GM18867 (cell line): ENCODE measurements around the gene DUSP10.
A peak's percentile ranks its signal among the peaks of the same experiment; 100 is the strongest.

Source experiments
- ATAC-seq: cut with Tn5 transposase; IDR thresholded peaks from one replicate; pipeline ENCODE4 v1.9.1; 2021; ENCODE audit warnings: mild to moderate bottlenecking, moderate library complexity; ENCODE audit not compliant: unreplicated experiment

Gene DUSP10

DNA sequence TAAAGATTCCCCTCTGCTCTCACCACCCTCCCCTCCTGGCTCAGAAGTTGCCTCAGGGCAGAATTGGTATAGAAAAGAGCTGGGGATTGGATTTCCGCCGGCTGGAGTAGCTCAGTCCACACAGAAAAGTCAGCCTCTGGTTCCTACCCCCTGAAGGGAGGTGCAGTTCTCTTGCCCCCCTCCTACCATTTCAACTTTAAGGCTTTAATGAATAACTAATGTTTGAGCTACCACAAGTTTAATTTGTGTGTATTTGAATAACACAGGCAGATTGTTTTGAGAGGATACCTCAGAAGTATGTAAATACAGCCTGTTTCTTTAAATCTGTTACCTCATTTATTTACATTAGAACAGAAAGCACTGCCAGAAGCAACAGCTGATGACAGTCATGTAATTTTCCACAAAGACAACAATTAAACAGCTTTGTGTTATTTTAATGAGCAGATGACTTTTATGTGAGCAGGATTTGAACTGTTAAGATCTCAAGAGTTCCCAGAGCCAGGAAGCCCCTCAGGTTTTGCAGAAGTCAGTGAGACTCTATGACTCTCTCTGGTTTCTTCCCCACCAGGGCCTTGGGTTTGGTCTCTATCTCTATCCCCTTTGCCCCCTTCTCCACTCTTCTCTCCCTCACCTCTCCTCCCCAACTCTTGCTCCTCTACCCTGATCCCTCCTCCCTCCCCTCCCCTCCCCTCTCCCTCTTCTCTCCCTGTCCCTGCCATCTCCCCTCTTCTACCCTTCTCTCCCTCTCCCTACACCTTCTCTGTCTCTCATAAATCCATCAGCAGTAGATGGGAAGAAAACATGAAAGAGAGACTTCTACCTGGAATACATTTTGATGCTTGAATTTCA is 26.3 kb downstream of the DUSP10 start:
- ATAC-seq: no peak

DNA sequence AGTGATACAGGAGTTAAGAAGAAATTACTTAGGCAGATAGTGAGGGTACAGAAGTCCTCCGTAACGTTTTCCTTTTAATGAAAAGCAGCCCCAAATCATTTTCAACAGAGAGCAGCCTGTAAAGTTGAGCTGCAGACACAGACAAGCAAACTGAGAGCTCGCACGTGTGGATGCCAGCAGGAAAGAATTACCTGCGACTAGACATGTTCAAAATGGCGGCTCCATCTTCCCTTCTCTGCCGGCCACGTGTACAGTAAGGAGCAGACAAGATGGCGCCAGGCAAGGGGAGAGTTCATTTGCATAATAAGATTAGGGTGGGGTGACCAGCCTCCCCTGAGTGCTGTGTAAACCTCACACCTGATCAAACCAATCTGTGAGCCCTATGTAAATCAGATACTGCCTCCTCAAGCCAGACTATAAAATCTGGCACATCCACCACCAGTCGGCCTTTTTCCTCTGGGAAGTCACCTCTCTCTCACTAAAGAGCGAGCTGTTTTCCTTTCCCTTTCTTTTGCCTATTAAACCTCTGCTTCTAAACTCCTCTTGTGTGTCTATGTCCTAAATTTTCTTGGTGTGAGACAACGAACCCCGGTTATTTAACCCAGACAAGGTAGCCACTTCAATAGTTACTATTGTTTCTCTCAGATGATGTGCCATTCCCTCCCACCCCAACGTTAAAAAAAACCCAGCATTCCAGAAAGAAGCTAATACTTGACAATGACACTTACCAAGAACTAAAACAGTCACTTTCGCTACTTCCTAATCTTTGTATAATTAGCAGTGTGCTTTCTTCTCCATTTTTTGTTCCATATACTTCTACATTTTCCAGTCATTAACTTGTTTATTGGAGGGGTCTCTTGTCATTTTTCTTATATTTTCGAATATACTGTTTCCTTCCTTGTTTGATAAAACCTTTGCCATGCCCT is 27.4 kb downstream of the DUSP10 start:
- no peak for ATAC-seq

DNA sequence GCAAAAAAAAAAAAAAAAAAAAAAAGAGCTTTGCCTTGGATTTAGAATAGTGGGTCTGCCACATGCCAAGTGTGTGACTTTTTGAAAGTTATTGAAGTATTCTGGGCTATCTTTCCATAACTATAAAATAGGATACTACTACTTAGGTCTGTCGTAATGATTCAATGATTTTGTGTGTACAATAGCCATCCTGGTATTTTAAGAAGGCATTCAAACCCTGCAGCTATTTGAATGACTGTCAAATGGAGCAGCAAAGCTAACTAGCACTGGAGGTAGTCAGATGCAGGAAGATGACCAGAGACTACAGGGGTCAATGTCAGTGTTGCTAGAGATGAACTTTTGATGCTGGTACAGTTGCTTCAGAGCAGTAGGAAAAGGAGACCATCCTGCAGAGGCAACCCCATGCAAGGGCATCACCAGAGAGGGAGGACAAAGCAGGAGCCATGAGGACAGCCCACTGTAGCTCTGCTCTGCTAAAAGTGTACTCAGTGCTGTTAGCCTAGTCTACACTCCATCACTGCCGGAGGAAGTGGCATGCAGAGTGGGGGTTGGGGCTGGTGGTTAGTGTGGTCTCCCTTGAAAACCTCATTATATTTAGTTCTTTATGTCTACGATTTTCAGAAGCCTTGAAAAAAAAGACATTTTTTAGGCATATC is 29.0 kb downstream of the DUSP10 start:
- peak; percentile 71 for ATAC-seq

DNA sequence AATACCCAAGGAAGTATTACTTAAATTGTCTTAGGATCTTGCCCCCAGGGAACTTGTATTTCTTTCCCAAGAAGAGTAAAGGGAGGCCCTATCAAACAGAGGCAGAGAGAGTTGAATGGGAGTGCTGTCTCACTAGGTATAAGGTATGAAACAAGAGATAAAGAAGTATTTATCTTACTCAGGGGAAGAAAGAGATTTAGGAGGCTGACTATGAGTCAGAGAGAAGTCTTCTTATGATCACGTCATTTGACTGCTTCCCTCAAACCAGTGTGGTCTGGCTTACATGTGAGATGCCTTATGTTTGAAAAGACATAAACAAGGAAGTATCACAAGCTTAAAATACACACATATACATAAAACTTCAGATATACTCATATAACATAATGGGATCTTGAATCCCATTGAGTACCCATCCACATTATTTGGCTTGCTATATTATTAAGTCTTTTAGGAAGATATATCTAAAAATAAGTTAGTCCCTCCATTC is 29.6 kb downstream of the DUSP10 start:
- ATAC-seq: peak; percentile 56

DNA sequence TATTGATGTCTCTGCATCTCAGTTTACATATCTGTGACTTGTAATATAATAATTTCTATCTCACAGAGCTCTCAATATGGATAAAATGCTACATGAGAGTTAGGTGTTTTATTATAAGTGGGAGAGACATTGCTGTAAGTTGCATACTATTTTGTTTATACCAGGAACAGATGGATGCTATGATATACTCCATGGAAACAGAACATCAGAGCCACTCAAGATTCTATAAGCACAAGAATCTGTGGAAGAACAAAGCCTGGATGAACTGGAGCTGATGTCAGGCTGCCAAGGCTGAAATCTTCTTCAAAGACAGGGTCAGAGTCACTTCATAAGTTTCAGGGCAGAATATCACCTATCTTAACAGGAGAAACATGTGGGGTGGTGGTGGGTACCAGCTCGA is 30.2 kb downstream of the DUSP10 start:
- no peak for ATAC-seq

DNA sequence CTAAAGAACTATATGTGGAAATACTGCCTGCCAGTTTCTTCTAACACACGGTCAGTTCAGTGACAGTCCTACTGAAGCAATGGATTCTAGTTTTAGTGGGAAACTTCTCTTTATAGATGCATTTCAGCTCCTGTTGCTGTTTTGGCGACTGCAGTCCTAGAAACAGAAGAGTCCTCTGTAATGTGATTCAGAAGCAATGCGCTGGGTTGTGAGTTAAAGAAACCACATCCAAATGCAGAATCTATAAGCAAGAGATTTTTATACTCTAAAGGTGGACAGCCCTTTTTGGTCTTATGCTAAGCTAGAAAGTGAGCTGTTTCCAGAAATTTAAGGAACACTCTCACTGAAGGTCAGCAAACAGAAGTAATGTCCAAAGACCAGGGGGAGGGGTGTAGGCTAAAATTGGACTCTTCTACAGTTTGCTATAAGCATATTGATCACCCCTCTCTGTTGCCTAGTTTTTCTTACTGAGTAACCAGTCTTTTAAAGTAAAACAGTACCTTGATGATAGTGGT is 30.8 kb downstream of the DUSP10 start:
- no peak for ATAC-seq

DNA sequence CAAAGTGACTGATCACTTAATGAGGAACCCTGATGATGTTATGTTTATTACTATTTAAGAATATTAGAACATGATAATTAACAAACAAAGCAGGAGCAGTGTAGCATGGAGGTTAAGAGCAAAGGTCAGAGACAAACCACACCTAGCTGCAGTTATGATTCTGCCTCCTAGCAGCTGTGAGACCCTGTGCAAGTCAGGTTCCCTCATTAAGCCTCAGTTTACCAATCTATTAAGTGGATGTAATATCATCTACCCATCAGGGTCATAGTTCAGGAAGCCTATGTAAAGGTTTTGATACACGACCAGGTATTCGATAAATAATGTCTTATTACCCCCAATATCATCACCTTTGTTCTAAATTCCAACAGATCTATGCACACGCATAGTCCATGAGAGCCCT is 32.0 kb downstream of the DUSP10 start:
- ATAC-seq: no peak

DNA sequence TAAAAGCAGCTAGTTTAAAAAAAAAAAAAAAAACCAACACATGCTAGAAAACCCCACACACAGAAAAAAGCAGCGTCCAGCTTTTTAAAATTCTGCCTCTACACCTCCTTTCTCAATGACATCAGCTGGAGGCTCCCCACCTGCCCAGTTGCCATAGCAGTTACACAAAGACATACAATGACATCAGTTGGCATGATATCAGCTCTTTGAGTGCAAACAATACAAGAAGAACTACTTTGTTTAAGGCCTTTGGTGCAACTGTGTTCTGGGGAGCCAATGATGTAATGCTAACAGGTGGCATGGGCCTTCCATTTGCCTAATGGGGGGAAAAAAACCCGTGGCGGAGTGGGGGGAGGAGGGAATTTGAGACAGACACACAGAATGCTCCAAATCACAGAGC is 32.9 kb downstream of the DUSP10 start:
- ATAC-seq: no peak

DNA sequence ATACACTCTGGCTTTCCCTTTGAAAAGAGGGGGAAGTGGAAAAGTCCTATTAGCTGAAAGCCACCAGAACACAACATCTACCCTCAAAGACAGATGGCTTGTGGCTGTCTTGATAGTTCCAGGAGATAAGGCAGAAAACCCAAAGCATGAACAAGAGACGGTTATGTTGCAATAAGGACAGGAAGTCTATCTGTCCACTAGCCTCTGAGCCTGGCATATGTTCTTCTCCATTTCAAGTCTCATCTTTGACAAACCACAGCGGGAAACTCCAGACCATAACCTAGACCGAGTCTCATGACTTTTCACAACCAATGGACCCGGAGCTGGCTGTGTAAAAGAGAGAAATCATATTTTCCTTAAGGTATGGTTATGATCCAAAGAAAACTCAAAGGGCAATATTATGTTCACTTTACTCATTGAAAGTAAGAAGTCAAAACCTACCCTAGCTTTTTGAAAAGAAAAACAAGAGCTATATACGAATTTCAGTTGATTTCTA is 33.8 kb downstream of the DUSP10 start:
- peak; percentile 58 for ATAC-seq

DNA sequence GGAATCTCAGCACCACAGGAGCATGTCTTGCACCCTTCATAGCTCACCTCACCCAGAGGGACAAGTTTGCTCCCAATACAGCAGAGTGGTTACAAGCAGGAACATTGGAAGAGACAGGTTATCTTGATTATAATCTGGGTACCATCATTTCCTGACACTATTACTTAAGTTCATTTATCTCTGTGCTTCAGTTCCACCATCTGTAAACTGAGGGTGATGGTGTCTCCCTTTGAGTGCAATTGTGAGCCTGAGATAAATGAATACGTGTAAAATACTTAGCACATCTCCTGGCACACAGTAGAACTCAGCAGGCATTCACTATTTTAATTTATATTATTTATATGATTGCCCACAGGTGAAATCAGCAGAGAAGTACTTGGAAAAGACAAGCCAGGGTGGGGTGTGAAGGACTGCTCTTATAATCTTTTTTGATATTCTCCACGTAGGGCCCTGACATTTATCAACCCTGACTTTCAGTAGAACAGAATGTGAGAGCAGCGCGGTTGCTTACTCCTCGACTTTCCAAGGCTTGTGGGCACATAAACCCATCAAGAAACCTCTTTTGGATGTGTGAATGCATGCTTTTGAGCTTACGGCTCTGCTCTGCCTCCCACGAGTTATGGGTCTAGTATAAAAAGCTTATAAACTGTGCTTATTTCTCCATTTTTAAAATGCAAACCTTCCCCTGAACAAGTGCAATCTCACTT is 34.9 kb downstream of the DUSP10 start:
- ATAC-seq: no peak

DNA sequence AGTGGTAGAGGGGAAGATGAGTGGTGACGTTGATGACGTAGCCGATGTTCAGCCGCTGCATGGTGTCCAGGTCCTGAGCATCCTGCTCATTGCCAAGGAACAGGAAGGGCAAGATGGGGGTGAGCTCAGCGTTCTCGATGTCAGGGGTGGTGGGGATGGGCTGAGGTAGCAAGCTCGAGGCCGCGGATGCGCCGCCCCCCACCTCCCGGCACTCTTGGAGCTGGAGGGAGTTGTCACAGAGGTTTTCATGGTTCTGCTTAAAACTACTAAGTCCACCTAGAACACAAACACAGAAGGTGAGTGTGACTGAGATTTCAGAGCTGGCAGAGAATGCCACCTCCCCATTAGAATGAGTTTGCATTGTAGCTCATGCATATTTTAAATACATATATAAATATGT is 35.7 kb downstream of the DUSP10 start:
- ATAC-seq: no peak

DNA sequence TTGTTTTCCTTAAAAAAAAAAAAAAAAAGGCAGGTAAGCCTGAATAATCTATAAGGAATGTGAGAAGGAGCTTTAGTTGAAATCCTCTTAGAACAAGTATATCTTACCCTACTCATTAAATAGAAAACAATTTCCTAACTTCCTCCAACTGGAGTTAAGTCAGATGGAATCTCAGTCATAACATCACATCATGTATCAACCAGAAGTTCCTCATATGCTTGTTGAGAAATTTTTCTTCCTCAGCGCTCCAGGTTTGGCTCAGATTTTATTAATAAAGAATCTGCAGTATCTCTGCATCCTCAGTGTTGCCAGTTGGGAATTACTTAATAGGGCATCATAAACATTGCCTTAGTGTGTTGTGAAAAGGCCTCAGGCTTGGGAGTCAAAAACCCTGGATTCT is 37.6 kb downstream of the DUSP10 start:
- ATAC-seq: no peak

DNA sequence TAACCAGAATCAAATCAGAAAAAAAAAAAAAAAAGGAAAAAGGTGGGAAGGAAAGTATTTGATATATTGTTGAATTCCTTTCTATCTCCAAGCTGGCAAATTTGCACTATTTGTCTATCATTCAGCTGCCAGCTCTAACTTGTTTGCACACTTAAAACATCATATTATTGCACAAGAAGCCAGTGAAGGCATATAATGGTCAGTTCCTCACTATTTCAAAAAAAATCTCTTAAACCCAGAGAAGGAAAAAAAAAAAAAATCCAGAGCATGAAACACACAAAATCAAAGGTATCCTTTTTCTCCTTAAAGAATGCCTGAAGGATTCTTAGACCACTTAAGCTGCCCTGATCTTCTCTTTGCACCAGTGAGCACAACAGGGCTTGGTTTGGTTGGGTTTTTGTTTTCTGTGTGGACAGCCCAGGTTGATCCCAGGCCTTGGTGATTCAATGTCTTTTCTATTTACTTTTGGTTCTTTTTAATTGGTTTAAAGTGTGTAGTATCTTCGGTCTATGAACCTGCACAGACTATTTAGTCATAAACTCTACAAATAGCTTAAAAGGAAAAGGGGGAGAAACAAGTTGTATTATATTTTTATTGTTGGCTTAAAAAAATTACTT is 40.2 kb downstream of the DUSP10 start:
- ATAC-seq: no peak

DNA sequence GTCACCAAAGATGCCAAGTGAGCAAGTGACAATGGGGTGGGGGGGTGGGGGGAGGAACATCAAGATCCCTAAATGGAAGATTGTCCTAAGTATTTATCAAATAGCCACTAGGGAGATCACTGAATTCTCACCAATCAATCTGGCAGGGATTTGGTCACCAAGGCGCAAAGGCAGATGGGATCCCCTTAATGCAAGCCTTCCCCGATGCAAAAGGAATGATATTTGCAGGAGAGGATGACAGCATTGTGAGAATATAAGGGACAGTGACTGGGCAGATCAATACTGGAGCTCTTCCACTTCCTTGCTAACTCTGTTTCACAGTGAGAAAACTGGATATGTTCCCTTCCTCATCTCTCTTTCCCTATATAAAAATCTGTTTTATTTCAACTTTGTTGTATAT is 40.9 kb downstream of the DUSP10 start:
- no peak for ATAC-seq

DNA sequence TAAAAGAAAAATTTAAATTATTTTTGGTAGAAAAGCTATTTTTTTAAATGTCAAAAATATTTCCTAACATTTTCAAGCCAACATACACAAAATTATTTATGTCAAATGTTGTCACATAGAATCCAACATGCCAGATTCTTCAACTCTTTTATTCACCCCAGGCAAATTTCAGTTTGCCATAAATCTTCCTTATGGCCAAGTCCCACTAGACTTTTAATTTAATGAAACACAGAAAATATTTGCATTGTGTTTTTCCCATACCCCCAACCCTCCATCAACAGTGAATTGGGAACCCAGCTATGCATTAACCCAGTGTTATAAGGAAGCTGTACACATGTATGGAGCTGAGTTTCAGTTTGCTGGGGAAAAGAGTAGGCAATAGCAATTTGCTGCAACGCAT is 41.4 kb downstream of the DUSP10 start:
- ATAC-seq: no peak

DNA sequence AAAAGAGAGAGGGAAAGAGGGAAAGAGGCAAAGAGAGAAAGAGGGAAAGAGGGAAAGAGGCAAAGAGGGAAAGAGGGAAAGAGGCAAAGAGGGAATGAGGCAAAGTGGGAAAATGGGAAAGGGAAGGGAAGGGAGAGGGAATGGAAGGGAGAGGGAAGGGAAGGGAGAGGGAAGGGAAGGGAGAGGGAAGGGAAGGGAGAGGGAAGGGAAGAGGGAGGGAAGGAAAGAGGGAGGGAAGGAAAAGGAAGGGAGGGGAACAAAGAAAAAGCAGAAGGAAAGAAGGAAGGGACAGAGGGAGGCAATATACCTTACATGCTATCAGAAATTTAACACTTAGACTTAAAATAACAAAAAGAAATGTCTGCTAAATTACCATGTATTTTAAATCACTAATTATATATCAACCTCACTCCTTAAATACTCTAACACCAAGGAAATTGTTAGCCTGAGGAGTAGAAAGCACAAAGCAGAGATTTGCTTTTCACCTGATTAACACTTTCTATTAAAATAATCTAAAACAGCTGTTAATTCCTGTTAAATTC is 41.8 kb downstream of the DUSP10 start:
- ATAC-seq: no peak

DNA sequence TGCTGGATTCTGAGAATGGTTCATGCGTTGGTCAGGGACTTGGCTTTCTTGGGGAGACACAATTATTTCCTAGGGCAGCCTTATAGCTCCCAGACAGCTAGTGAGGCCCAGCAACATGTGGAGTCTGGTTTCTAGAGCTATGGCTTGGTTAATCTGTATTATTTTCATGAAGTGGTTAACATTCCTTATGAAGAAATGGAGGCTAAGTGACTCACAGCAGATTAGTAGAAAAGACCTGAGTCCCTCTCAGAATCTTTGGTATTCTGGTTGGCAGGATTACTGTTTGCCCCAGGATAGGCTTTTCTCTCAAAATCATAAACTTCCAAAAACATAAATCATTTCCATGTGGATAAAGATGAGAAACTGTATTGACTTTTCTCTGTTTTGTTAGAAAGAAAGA is 42.3 kb downstream of the DUSP10 start:
- no peak for ATAC-seq

DNA sequence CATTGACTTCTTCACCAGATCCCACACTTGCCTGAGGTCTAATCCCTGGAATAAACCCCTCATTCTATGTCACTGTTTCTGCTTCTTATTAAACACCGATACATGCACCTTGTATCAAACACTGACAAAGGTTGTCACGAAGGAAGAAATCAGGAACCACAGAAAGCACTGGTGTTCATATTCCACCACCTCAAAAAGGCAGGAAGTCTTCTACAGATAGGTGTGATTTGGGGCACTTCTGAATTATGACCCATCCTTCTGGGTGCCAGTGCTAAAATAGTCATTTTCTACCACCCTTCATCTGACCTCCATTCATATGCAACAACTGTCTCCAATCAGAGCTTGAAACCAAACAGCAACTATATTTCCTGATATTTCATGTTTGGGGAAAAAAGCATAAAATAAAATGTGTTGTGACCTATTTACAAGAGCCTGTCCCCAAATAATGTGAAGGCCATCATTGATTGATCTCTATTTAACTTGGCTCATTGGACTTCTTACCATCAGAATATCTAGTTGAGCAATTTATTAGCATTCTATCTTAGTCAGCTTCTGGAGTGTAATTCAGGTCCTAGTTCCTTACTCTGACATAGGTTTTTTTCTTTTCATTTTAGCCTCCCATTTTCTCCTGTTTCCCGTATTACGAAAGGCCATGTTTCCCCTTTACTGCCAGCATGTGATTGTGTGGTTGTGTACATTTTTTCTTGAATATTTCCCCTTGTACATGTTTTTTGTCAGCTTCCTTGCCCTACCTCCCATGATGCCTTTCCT is 43.1 kb downstream of the DUSP10 start:
- ATAC-seq: no peak

DNA sequence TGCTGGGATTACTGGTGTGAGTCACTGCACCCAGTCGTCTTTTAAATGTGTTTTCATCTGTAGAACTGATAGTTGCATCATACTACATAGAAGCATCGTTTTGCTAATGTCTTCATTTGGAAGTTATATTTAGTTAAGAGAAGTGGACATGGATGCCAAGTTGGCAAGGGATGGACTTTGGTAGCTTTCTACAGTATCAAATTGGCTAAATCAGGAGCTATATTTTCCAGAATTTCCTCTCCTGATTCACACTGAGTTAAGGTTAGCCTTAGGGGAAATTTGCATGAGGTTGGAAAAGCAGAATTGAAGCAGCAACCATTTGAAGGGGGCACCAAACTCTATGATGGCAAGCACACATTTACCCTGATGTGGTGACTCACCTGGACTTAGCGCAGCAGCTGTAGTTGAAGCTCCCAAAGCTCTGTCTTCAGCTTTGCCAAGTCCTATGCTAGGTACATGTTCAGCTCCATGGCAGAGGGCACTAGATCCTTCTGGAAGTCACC is 43.9 kb downstream of the DUSP10 start:
- ATAC-seq: no peak
